D341Med (cell line): ENCODE data around the gene CUX1.
"Not testable (repeated sequence)": the region's sequence is repeated elsewhere in the genome, so short reads cannot be mapped to it uniquely, and the experiment has no call there.

Source experiments
- DNase-seq: peaks from one replicate; pipeline ENCODE4 v3.0.0; 2012; ENCODE audit warnings: low spot score

CUX1 gene

DNA sequence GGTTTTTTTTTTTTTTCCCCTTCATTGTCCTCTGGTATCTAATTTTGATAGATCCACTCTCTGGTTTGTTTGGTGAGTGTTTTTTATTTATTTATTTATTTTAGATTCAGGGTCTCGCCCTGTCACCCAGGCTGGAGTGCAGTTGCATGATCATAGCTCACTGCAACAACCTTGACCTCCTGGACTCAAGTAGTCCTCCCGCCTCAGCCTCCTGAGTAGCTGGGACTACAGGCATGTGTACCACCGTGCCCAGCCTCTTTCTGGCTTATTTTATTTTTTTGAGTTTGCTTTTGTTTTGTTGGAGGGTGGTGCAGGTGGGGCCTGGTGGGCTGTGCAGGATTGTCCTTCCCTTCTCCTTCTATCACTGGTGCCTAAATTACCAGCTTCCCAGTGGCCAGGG, 282.0 kb downstream of the CUX1 start:
- no peak for DNase-seq

DNA sequence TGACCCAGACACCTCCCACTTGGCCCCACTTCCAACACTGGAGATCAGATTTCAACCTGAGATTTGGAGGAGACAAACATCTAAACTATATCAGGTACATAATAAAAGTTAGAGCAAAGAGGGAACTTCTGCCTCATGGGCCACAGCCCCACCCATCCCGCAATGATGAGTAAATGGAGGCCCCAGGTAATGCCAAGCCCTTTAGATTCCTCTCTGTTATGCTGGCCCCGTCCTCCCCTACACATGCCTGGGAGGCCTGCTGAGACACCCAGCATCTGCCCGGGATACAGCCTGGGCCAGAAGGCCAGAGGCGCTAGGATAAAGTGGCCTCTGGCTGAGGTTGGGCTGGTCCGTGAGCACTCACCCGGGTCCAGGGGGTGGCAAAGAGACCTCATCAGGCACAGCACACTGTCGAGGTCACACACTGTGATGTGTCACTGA, 283.7 kb downstream of the CUX1 start:
- DNase-seq, result no peak

DNA sequence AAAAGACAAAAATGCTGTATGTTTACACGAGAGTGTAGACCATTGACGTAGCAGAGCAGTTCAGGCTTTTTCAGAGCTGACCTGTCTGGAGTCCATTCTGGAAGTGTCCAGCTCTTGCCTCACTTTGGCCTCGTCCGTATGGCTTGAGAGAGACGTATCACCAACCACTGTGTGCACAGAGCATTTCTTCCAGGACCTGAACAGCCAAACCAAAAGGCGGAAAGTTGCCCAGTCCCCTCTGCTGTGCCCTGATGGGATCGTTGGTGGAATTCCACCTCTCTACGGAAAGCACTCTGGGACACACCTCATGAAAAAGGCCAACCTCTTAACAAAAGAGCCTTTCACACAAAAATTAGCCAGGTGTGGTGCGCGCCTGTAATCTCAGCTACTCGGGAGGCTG, 284.5 kb downstream of the CUX1 start:
- no peak for DNase-seq

DNA sequence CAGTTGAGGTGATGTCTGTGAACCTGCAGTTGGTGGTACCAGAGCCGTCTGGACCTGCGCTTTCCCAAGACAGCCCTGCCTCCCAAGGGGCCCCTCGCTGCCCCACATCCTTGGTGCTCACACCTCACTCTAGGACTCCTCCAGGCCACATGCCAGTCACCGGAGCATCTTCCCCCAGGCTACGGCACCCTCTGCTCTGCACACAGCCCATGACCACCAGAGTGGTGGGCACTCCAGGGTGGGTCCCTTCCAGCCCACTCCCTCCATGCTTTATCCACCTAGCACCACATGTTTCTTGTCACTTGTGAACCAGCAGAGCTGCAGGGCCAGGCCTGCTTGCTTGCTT, 285.6 kb downstream of the CUX1 start:
- DNase-seq, result no peak

DNA sequence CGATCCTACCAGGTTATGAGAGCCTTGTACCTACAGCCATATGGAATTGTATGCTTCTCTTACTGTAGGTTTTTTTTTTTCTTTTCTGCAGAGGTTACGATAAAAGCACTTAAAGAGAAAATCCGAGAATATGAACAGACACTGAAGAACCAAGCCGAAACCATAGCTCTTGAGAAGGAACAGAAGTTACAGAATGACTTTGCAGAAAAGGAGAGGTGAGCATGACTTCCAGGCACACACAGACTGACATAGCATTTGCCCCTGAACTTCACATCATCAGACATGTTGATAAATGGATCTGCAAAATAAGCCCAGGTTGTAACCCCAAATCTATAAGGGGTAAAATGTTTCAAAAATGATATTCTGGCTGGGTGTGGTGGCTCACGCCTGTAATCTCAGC, 286.8 kb downstream of the CUX1 start:
- no peak for DNase-seq

DNA sequence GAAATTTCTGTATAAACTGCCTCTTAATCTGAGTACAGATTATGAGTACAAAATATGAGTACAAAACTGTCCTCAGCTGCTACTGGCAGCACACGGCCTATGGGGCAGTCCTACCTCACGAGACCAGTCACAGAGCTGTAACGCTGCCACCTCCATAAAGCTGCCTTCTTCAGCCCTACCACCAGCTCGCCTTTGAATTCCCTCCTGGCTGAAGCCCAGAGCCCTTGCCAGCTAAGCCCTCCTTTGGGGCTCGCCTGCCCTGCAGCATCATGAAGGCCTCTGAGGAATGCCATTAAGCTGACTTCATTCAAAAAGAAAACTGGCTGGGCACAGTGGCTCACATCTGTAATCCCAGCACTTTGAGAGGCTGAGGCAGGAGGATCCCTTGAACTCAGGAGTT, 289.2 kb downstream of the CUX1 start:
- DNase-seq, result no peak

DNA sequence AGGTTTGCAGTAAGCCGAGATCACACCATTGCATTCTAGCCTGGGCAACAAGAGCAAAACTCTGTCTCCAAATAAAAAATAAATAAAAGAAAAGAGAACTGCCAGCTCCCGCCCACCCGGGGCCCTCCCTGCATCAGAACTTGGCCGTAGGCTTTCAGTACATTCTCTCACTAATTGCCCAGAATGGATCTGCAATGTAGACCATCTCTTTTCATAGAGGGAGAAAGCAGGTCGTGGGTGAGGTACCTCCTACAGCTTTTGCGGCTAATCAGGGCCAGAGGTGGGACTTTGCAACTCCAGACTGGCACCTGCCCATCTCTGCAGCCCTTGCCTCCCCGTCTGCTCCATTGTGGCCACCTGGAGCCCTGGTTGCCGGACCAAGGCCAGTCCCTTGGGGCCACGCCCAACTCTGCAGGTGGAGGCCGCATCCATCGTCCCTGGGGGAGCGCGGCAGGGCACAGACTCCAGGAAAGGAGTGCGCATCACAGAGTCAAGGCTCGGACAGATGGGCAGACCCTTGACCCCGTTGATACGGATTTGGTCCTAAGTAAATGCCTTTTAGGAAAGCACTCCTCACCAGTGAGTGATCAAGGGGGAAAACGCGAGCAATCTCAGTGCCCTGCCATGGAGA, 290.2 kb downstream of the CUX1 start:
- no peak for DNase-seq

DNA sequence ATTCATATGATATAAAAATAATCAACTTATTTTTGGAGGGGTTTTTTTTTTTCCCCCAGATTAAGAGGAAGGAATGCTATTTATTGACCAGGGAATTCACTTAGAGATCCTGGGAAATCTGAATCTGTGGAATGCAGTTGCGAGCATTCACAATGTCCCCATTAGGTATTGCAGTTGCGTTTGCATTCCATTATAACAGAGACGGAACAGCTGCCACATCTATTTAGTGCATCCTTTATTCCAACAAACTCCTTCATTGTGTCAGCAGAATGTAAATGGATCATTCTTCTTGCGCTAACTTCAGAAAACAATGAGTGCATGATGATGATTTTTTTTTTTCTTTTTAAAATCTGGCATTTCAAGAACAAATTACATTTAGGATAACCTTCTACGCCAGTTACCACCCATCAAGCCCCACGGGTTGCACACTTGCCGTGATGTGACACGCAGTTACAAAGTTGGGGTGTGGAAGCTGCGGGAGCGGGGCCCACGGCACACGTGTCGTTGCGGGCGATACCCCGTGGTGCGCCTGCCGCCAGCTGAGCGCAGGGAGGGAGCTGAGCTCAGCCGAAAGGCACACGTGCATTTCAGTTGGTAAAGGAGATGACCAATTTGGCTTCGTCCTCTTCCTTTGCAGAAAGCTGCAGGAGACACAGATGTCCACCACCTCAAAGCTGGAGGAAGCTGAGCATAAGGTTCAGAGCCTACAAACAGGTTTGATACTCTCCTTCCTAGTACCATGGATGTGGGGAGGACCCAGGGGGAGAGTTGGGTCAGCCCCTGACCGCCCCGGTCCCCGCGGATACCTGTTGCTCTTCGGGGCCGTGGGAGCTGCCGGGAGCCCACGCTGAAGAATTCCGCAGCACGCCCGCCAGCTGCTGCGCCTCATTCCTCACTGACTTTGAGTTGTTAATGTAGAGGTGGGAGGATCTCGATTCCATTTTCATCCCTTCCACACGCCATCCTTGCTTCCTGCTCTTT, 293.9 kb downstream of the CUX1 start:
- no peak for DNase-seq

DNA sequence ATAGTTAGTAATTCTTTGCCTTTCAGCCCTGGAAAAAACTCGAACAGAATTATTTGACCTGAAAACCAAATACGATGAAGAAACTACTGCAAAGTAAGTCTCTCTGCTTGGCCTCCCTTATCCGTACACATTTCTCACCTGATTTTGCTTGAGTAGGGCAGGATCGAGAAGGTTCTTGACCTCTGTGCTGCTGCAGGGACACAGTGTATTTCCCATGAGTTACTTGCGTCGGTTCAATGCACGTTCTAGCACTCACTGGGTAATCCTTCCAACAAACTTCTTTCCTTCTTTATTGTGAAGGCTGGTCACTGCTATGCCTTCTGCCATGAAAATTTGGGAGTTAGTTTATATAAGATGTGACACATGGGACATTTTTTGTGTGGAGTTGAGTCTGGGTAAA, 297.8 kb downstream of the CUX1 start:
- DNase-seq, result no peak

DNA sequence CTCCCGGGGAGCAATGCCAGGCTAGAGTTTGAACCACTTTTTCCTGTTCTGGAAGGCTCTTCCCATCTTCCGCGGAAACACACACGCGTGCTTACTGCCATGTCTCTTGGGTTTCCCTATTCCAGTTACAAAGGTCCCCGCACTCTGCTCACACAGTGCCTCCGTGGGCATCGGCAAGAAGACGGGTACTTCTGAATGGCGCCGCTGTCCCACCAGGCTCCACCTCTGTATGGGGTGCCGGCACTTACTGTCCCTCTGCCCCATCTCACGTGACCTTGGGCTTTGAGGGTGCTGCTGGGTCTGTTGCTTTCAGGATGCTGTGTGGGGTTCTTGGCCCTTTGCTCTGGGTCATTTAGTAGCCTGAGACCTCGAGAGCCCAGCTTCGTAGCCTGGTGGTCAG, 298.5 kb downstream of the CUX1 start:
- DNase-seq, result no peak

DNA sequence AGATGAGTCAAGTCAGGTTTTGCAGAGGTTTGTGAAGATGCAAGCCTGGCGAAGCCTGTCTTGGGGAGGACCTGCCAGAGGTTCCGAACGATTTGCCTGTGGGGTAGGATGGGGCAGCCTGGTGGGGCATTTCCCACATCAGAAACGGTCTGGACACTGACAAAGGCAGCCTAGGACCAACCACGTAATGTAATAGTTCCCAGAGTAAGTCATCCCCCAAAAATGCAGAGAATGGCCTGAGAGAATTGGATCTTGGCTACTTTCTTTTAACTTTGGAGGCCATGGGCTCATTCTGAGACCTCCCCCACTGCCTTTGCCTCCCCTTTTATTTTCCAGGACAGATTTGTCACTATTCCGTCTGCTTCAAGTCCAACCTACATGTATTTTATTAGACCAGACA, 300.3 kb downstream of the CUX1 start:
- no peak for DNase-seq

DNA sequence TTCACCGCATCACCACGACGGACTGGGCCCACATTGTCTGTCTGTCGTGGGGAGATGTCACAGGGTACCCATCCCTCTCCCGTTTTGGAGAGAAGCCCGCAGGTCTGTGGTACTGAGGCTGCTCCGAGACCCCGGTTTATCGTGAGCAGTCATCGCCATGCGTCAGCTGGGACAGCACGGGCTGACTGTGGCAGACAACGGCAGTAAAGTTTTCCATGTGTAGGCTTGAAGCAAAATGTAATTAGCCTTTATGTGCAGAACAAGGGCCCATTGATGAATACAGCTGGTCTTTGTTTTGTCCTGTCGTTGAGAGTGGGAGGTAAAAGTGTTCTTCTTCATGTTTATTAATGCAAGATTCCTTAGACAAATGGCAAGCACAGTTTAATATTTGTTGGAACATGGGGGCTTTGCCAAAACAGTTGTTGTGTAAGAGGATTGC, 301.8 kb downstream of the CUX1 start:
- DNase-seq, result no peak

DNA sequence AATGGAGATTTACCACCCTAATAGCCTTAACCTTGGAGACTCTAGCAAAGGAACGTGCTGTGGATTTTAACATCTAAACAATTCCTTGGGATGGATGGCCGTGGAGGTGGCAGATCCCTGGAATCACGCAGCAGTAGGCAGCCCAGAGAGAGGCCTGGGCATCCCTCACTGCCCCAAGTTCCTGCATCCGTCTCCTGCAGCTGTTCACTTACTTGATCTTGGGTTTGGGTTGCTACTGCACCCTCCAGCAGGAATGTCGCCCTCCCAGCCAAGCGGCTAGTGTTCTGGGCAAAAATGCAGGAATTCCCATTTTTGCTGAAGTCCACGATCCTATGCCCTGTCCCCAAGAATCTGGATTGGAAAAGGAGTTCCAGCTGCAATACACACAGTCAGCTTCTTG, 302.5 kb downstream of the CUX1 start:
- no peak for DNase-seq

DNA sequence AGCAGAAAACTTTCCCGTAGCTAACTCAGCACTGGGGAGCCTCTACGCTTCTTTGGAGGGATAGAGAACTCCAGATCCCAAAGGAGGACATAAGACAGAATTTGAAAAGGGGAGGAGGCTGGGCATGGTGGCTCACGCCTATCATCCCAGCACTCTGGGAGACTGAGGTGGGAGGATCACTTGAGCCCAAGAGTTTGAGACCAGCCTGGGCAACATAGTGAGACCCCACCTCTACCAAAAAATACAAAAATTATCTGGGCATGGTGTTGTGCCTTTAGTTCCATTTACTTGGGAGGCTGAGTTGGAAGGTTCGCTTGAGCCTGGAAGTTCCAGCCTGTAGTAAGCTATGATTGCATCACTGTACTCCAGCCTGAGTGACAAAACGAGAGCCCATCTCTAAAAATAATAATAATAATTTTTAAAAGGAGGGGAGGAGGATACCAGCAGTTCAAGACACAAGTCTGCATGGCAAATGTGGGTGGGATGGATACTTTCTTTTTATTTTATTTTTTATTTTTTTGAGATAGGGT, 303.3 kb downstream of the CUX1 start:
- DNase-seq, result no peak

DNA sequence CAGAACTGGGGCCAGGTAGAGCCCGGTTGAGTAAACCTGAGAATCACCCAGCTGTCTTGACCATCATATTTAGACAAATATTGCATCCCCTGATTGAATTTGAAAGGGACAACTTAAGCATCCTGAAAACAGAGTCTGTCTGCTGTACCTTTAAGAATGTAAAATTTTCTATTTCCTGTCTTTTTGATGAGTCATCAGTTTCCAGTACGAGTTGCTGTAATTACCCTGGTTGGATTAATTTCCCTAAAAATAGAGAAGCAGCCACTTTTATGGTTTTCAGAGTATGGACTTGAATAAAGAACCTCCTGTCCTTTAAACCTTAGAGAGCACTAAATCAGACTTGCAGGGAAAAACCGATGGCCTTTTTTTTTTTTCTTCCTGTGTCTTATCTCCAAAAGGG, 304.6 kb downstream of the CUX1 start:
- no peak for DNase-seq

DNA sequence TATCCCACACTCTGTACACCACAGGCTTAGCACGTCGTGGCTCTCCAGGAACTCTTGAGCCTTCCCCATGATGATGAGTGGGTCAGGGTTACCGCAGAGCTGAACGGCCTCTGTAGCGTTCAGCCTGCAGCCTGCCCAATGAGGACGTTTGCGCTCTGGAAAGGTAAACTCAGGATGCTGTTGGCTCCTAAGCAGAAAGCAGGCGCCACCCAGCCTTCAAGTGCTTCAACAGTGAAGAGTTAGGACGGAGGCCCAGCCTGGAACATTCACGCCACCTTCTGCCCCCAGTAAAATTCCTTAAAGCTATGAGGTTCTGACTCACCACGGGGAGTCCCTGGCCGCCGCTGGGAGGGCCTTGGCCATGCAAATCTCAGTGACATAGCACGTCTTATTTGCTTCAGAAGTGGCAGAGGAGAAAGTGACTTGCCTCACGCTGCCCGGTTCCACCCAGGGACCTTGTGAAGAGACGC, 307.7 kb downstream of the CUX1 start:
- DNase-seq, result no peak

DNA sequence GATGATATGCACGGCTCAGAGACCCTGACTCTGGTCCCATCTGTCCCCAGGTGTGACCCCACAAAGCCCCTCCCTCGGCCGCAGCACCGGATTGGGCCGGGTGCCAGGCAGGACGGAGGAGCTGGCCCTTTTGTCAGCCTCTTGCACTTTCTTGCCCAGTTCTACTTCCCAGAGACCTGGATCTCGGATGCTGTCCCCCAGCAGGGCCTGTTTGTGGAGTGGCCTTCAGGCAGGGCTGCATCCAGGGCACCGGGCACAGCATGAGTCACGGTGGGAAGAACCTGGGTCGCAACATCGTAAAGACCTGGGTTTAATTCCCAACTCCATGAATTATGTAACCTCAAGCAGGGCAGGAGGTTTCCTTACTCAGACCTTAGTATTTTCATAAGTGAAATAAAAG, 310.9 kb downstream of the CUX1 start:
- DNase-seq, result no peak

DNA sequence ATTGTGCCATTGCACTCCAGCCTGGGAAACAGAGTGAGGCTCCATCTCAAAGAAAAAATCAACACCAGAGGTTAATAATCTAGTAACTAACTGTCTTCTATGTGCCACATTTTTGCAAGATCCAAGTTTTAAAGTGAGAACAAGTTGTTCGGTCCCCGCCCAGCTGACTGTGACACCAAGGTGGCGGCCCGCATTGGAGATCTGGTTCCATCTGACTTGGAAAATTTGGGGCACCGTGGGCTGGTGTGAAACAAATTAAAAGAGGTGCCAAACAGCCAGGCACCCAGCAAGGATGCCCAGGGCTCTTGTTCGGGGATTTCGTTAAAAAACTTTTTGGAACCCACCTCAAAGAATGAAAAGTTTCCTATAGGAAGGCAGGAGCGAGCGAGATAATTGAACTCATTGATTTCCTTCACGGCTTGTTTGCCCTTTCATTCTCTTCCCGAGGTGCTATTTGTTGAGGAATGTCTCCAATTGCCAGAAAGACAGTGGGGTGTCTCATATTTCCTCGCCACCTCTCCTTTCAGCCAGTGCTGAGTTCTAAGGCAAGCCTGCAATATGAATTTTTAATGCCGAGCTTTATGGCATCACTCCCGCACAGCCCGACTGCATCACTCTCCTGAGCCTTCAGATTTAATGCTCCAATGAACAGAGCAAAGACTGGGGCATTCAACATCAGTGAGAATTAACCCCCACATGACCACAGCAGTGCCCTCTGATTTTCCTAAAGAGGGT, 312.4 kb downstream of the CUX1 start:
- peak; percentile 71 for DNase-seq

DNA sequence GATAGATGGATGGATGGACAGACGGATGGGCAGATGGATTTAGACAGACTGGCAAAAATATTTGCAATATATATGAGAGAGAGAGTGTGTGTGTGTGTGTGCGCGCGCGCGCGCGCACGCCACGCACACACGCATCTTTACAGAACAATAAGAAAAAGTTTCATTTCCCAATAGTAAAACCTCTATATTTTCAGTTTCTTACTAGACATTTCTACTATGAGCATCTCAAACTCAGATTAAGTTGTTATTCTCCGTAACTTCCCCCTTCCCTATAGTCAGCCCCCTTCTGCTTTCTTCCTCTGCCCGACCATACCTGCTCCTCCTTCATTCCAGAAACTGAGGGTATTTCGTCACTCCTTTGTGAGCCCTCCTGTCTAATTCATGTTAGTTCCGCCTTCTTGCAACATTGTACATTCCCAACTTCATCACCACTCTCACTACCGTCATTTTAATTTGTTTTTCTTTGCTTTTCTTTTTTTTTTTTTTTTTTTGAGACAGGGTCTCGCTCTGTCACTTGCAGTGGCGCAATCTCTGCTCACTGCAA, 314.9 kb downstream of the CUX1 start:
- DNase-seq, result no peak

DNA sequence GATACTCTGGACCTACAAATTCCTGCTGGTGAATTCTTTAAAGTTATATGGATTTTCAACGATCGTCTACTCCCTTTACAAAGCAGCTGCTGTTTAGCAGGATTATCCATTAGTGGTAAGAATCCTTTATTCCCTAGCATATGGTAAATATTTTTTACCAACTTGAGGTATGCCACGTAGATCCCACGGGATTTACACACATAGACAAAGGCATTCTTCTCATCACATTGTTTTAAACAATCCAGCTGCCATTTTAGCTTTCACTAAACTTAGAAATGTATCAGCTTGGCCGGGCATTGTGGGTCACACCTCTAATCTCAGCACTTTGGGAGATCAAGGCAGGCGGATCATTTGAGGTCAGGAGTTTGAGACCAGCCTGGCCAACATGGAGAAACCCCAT, 321.2 kb downstream of the CUX1 start:
- DNase-seq, result no peak

DNA sequence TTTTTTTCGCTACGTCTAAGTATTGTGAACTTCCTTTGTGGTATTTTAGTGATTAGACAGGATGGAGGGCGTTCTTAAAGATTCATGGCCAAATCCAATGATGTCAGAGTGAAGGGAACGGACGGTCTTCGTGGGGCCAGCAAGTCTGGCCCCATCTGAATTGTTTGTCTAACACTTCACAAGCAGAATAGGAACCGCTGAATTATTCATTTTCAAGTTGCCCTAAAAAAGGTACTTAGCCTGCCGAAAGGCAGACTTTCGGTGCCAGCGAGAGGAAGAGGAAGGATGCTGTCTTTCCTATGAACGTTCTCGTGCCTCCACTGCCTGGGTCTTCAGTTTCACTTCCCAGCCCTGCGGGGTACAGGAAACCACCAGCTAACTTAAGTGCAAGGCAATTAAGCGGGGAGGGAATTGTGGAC, 323.5 kb downstream of the CUX1 start:
- DNase-seq, result no peak

DNA sequence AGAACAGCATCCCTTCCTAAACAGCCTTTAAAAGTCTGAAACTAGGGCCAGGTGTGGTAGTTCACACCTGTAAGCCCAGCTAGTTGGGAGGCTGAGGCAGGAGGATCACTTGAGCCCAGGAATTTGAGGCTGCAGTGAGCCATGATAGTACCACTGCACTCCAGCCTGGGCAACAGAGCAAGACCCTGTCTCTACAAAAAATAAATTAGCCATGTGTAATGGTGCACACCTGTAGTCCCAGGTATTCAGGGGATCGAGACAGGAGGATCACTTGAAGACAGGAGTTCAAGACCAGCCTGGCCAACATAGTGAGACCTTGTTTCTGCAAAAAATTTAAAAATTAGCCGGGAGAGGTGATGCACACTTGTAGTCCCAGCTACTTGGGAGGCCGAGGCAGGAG, 325.0 kb downstream of the CUX1 start:
- not testable (repeated sequence) for DNase-seq
